GM10847 (cell line): Measurements from ENCODE around the gene EYA4.

Source experiments
- POLR2A ChIP-seq: IDR thresholded peaks from 2 replicates; pipeline ENCODE4 v1.6.1; 2011; ENCODE audit not compliant: insufficient read length; ENCODE audit errors: extremely low read depth

EYA4 gene

GRCh38 chr6:133343220-133343619 is 102.1 kb downstream of the EYA4 start:
- TF ChIP-seq POLR2A: no peak

GRCh38 chr6:133348846-133349245 is 107.7 kb downstream of the EYA4 start:
- no peak for TF ChIP-seq POLR2A

- TF ChIP-seq POLR2A: no peak
Observed at GRCh38 chr6:133350928-133351327, 109.8 kb downstream of the EYA4 start.

DNA sequence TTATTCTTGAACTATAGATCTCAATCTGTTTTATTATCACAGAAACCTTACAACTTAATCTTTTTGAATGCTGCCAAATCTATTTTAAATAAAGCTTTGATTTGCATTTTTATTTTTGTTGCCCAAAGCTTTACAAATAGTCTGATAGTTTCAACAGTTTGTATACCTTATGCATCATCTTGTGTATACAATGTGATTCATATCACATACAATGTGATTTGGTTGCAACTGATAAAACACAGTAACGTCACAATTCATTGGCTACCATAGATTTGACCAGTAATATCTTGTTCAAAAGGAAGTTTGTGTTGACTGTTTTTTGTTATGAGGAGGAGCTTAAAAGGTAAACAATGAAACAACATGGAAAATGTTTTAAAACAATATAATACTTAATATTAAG is 110.9 kb downstream of the EYA4 start:
- no peak for TF ChIP-seq POLR2A

- TF ChIP-seq POLR2A: no peak
Observed at GRCh38 chr6:133353061-133353460, 111.9 kb downstream of the EYA4 start.

GRCh38 chr6:133355922-133356321 is 114.8 kb downstream of the EYA4 start:
- no peak for TF ChIP-seq POLR2A

DNA sequence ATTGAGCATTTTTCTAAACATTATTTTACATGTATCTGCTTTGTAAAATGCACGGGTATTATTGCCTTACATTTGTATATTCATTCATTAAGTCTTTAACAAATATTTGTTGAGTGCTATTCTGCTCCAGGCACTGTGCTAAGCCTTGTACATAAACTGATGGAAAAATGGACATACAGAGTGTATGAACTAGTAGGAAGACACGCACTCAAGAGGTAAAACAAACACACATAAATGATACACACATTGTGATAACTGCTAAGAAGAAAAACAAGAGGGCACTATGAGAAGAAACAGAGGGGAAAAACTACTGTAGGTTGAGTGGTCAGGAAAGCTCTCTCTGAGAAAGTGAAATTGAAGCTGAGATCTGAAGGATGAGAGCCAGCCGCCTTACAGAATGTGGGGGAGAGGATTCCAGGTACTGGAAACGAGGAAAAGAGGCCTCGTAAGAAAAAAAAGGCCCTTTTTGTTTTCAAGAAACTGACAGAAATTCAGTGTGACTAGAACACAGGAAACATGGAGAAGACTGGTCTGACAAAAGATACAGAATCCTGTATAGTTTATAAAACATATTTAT is 117.5 kb downstream of the EYA4 start:
- no peak for TF ChIP-seq POLR2A

- no peak for TF ChIP-seq POLR2A
Observed at GRCh38 chr6:133359256-133359655, 118.1 kb downstream of the EYA4 start.

DNA sequence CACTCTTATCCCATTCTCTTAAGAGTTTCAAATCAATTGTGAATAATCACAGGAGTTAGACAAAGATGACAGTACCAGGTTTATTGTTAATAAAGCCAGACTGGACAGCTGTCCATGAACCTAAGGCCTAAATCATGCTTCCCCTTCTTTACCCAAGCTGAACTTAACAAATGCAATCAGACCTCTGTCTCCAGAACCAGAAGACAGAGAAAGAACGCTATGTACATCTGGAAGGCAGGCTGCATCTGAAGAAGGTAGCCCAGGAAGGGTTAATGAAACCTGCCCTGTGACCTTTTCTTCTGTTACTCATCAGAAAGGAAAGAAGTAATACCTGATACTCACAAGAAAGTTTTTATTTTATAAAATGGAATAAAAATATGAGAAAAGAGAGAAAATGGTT is 118.6 kb downstream of the EYA4 start:
- no peak for TF ChIP-seq POLR2A

DNA sequence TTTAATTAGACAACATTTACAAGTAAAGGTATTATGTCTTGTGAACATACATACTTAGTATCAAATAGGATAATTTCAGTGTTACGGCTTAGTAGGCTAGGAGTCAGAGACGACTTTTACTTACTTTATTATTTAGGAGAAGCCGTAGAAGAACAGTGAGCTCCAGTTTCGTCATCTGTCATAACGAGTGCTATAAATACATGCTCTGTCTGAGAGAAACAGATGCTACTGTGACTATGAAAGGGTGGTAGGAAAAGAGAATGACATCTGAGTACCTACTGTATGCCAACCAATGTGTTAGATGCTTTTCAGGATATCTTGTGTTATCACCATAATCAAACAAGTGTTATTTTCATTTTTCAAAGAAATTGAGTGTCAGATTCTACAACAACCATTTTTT is 119.0 kb downstream of the EYA4 start:
- TF ChIP-seq POLR2A: no peak

DNA sequence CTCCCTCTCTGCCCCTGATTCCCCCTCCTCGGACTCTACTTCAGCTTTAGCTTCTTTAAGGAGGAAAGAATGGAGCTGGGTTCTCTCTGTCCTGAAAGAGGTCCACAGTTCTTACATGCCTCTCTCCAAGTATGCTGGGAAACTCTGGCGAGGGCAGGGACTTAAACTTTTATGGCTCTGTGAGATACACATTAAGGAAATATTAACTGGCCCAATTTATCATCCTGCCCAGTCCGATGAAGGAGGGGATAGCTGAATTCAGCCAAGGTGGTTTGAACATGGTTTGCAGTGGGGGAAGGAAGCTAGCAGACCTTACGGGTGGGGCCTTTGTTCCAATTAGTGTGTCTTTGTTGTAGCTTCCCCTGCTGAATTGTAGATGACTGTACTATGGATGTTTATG is 121.7 kb downstream of the EYA4 start:
- no peak for TF ChIP-seq POLR2A

GRCh38 chr6:133368664-133369063 is 127.5 kb downstream of the EYA4 start:
- no peak for TF ChIP-seq POLR2A

GRCh38 chr6:133369773-133370272 is 128.7 kb downstream of the EYA4 start:
- TF ChIP-seq POLR2A: no peak

DNA sequence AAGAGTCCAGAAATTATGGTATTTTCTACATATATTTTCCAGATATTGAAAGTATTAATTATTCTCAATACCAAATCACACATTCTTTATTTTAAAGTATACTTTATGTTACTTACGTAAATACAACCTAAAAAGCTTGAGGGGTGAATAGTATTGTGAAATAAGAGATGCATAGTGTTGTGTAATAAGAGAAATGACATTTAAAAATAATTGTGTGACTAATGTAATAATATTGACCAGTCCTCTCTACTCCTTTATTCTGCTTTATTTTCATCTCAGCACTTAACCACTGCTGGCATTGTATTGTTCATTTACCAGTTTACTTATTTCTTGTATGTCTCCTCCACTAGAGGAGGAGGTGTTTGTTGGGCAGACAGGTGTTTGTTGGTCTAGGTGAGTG is 135.6 kb downstream of the EYA4 start:
- TF ChIP-seq POLR2A: no peak

DNA sequence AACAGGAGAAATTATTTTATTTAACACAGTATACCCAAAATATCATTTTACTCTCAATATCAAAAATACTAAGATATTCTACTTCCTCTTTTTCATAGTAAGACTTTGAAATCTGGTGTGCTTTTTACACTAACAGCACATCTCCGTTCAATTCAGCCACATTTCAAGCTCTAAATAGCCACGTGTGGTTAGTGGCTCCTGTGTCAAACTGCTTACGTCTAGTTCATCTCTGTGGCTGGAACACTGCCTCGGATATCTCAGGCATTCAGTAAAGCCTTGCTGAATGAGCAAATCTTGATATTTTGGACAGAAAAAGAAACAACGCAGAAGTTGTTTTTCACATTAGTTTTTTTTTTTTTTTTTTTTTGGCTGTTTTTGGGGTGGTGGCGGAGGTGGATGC is 136.1 kb downstream of the EYA4 start:
- TF ChIP-seq POLR2A: no peak

- TF ChIP-seq POLR2A: no peak
Observed at GRCh38 chr6:133380047-133380446, 138.9 kb downstream of the EYA4 start.

GRCh38 chr6:133380723-133381122 is 139.6 kb downstream of the EYA4 start:
- TF ChIP-seq POLR2A: no peak
